ENCODE results near the gene IL1A. TPM values are rescaled to one million over a fixed set of nuclear protein-coding genes. Genes with fewer than 3 reads are reported as not detected.

Gene IL1A
- total RNA-seq, 1 experiment from 2014 or later = not detected

- in situ Hi-C loops (cut with HindIII; ENCODE audit: low pct_unique_long_range_greater_than_20kb, low sequenced_read_pairs) = no loop called here
- DNase-seq (ENCODE audit: low read depth, low spot score) = no peak
Observed at GRCh38 chr2:112776113-112776512, 8.2 kb downstream of the IL1A start.

DNA sequence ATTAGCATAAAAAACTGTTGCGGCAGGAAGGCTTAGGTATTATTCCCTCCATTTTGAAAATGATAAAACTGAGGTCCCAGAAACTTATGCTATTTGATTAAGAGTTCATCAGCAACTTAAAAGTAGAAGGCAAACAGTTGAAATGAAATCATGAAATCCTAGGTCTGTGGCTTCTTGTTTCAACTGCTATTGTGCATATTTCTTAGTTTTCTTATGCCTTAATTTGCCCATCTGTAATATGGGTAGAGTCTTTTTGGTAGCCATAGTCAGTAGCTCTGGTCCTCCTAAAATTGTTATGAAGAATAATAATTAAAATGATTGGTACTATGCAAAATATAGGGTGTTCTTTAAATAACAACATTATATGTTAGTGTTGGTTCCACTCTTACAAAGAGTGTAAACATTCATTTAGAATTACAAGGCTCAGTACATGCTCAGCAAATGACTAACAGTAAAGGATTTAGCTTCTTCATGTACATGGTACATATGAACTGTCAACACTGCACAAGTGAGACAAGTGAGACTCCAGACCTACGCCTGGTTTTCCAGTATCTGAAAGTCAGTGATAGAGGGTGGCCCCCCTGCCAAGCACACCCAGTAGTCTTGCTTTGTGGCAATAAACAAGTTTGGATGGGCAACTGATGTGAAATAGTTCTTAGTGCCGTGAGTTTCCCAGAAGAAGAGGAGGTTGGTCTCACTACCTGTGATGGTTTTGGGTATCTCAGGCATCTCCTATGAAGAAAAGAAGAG is 9.6 kb downstream of the IL1A start:
- DNase-seq (ENCODE audit: low read depth, low spot score) = no peak
- in situ Hi-C loops (cut with HindIII; ENCODE audit: low pct_unique_long_range_greater_than_20kb, low sequenced_read_pairs) = loop anchor here (25.0 kb wide), 1 partner anchor 113 kb away; no protein-coding TSS in a partner anchor

- DNase-seq (ENCODE audit: low read depth, low spot score) = no peak
- in situ Hi-C loops (cut with HindIII; ENCODE audit: low pct_unique_long_range_greater_than_20kb, low sequenced_read_pairs) = loop anchor here (25.0 kb wide), 1 partner anchor 114 kb away; no protein-coding TSS in a partner anchor
Observed at GRCh38 chr2:112773556-112773955, 10.7 kb downstream of the IL1A start.

DNA sequence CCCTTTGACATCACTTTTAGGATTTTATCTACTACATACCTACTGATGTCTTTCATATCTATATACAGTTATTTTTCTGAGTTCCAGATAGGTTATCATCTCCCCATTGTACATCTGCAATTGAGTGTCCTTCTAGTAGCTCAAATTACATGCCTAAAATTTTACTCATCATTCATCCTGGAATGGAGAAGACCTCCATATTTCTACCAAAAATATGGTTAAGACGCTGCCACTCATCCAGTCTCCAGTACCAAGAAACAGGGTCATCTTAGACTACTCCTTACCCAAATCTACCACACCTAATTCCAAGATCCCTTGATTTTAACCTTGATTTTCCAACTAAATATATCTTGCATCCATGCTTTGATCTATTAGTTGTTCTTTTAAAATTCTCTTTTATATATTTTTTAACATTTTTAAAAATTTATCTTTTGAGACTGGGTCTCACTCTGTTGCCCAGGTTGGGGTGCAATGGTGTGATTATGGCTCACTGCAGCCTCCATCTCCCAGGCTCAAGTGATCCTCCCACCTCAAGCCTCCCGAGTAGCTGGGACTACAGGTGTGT is 11.3 kb downstream of the IL1A start:
- DNase-seq (ENCODE audit: low read depth, low spot score) = no peak
- in situ Hi-C loops (cut with HindIII; ENCODE audit: low pct_unique_long_range_greater_than_20kb, low sequenced_read_pairs) = loop anchor here (25.0 kb wide), 1 partner anchor 114 kb away; no protein-coding TSS in a partner anchor

DNA sequence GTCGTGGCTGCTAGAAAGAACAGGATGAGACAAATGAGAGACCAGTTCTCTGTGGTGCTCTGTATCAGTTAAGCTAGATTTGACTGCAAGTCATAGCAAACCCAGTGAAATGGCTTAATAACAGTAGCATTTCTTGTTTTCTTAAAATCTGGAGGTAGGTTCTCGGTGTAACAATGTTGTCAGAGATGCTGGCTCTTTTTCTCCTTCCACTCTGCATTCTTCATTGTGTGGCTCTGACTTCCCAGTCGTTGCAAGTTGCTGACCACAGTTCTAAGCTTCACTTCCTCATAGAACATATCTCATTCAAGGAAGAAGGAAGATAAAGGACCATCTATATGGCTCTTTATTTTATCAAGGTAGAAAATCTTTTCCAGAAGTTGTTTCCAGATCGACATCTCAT is 12.0 kb downstream of the IL1A start:
- in situ Hi-C loops (cut with HindIII; ENCODE audit: low pct_unique_long_range_greater_than_20kb, low sequenced_read_pairs) = loop anchor here (25.0 kb wide), 1 partner anchor 115 kb away; no protein-coding TSS in a partner anchor
- DNase-seq (ENCODE audit: low read depth, low spot score) = no peak

DNA sequence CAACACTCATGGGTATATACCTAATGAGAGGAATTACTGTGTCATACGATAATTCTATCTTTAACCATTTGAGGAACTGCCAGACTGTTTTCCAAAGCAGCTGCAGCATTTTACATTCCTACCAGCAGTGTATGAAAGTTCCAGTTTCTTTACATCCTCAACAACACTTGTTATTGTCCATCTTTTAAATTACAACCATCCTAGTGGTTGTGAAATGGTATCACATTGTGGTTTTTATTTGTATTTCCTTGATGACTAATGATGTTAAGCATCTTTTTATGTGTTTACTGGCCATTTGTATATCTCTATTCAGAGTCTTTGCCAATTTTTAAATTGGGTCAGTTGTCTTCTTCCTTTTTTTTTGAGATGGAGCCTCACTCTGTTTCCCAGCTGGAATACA is 15.9 kb downstream of the IL1A start:
- peak; percentile 19 for DNase-seq (ENCODE audit: low read depth, low spot score)
- in situ Hi-C loops (cut with HindIII; ENCODE audit: low pct_unique_long_range_greater_than_20kb, low sequenced_read_pairs) = loop anchor here (25.0 kb wide), 1 partner anchor 119 kb away; no protein-coding TSS in a partner anchor

DNA sequence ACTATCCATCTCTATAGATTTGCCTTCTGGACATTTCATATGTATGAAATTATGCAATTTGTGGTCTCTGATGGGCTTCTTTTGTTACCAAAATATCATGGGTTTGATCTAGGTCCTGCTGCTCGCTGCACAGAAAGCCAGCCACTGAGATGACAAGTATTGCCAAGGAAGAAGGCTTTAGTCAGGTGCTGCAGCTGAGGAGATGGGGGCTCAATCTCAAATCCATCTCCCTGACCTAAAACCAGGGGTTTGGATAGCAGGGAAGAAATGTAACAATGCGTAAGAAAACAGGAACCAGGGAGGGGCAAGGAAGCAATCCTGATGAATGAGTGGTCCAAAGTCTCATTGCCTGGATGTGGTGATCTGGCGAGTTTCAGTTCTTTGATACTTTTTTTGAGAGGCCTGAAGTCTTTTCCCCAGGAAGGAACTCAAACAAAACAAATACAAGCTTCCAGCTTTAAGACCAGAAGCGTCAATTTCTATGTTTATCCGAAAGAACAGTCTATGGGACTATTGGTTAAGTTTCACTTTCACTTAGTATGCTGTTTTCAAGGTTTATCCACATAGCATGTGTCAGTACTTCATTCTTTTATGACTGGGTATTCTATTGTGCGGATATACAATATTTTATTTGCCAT is 16.5 kb downstream of the IL1A start:
- in situ Hi-C loops (cut with HindIII; ENCODE audit: low pct_unique_long_range_greater_than_20kb, low sequenced_read_pairs) = loop anchor here (25.0 kb wide), 1 partner anchor 119 kb away; no protein-coding TSS in a partner anchor
- no peak for DNase-seq (ENCODE audit: low read depth, low spot score)

GRCh38 chr2:112765251-112765650 is 19.0 kb downstream of the IL1A start:
- no peak for DNase-seq (ENCODE audit: low read depth, low spot score)
- in situ Hi-C loops (cut with HindIII; ENCODE audit: low pct_unique_long_range_greater_than_20kb, low sequenced_read_pairs) = loop anchor here (25.0 kb wide), 1 partner anchor 122 kb away; no protein-coding TSS in a partner anchor

GRCh38 chr2:112764071-112765044 is 19.9 kb downstream of the IL1A start, which contains the start of gene CKAP2L:
CKAP2L (minus strand) TSS chr2:112764609; CDS start chr2:112764598, 11 bp downstream.
- DNase-seq (ENCODE audit: low read depth, low spot score) = peak; percentile 97
- in situ Hi-C loops (cut with HindIII; ENCODE audit: low pct_unique_long_range_greater_than_20kb, low sequenced_read_pairs) = loop anchor here (25.0 kb wide), 1 partner anchor 123 kb away; no protein-coding TSS in a partner anchor

DNA sequence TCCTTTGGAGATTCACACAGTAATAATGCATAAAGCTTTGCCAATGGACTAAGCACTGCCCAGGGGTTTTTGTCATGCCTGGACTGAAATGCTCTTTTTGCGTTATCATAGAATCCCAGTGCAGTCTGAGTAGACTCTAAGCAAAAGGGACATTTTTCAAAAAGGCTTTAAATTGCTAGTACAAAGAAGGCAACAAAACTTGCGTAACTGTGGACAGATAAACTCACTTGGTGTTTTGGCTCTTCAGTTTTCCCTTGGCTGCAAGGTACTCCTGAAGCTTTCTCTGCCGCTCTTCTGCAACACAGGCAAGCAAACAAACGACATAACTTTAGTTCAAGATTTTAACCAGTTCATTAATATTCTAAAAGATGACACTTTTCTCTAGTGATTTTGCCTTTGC is 22.0 kb downstream of the IL1A start:
- in situ Hi-C loops (cut with HindIII; ENCODE audit: low pct_unique_long_range_greater_than_20kb, low sequenced_read_pairs) = loop anchor here (25.0 kb wide), 1 partner anchor 125 kb away; no protein-coding TSS in a partner anchor
- no peak for DNase-seq (ENCODE audit: low read depth, low spot score)

DNA sequence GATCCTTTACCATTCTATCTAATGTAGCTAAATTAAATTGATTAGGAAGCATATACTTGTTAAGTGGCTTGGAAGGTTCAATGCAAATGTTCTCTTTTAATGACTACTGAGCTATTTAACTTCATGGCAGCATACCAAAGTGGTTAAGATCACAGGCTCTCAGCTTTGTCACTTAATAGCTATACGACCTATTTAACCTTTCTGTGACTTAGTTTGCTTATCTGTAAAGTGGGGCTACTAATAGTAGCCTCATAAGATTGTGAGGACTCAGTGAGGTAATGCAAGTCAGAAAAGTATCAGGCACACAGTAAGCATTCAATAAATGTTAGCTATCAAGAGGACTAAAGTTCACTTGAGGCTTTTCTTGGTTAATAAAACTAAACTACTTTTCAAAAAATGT is 24.1 kb downstream of the IL1A start:
- DNase-seq (ENCODE audit: low read depth, low spot score) = no peak
- in situ Hi-C loops (cut with HindIII; ENCODE audit: low pct_unique_long_range_greater_than_20kb, low sequenced_read_pairs) = loop anchor here (25.0 kb wide), 1 partner anchor 127 kb away; no protein-coding TSS in a partner anchor

DNA sequence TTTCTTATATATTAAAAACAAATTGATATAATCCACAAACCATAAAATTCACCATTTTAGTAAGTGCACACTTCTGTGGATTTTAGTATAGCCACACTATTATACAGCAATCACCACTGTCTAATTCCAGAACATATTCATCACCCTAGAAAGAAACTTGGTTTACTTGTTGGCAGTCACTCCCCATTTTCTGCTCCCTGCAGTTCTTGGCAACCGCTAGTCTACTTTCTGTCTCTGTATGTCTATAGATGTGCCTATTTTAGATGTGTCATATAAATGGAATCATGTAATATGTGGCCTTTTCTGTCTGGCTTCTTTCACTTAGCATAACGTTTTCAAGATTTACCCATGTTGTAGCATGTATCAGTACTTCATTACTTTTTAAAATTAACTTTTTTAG is 25.6 kb downstream of the IL1A start:
- in situ Hi-C loops (cut with HindIII; ENCODE audit: low pct_unique_long_range_greater_than_20kb, low sequenced_read_pairs) = loop anchor here (25.0 kb wide), 1 partner anchor 129 kb away; no protein-coding TSS in a partner anchor
- DNase-seq (ENCODE audit: low read depth, low spot score) = no peak

DNA sequence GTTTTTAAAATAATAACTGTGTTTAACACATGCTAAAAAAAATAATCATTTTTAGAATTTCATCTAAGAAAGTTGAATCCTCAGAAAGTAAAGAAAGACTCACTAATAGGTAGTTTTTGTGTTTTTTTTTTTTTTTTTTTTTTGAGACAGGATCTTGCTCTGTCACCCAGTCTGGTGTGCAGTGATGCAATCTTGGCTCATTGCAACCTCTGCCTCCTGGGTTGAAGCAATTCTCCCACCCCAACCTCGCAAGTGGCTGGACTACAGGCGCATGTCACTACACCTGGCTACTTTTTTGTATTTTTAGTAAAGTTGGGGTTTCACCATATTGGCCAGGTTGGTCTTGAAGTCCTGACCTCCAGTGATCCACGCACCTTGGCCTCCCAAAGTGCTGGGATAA is 27.0 kb downstream of the IL1A start:
- no peak for DNase-seq (ENCODE audit: low read depth, low spot score)
- in situ Hi-C loops (cut with HindIII; ENCODE audit: low pct_unique_long_range_greater_than_20kb, low sequenced_read_pairs) = loop anchor here (25.0 kb wide), 1 partner anchor 130 kb away; no protein-coding TSS in a partner anchor

GRCh38 chr2:112756207-112756606 is 28.1 kb downstream of the IL1A start:
- in situ Hi-C loops (cut with HindIII; ENCODE audit: low pct_unique_long_range_greater_than_20kb, low sequenced_read_pairs) = loop anchor here (25.0 kb wide), 1 partner anchor 131 kb away; no protein-coding TSS in a partner anchor

GRCh38 chr2:112755444-112755843 is 28.8 kb downstream of the IL1A start:
- in situ Hi-C loops (cut with HindIII; ENCODE audit: low pct_unique_long_range_greater_than_20kb, low sequenced_read_pairs) = loop anchor here (25.0 kb wide), 1 partner anchor 132 kb away; no protein-coding TSS in a partner anchor
- no peak for DNase-seq (ENCODE audit: low read depth, low spot score)

More at GRCh38 chr2:112756207-112756606, 28.1 kb downstream of the IL1A start:
- no peak for DNase-seq (ENCODE audit: low read depth, low spot score)

DNA sequence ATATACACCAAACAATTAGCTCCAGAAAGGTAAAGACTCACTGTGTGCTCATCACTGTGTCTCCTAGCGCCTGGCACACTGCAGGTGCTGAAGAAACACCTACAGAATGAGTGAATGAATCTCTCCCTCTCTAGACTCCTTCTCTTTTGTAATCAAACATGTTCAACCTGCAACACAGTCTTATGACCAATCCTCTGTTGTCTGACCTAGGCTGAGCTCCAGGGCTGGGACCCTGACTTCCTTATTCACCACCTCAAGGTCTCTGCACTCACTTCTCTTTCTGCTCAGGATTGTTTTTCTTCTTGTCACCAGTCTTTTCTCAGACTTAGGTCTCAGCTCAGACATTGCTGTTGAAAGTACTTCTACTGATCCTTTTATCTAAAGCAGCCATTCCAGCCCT is 29.7 kb downstream of the IL1A start:
- no peak for DNase-seq (ENCODE audit: low read depth, low spot score)
- in situ Hi-C loops (cut with HindIII; ENCODE audit: low pct_unique_long_range_greater_than_20kb, low sequenced_read_pairs) = loop anchor here (25.0 kb wide), 1 partner anchor 133 kb away; no protein-coding TSS in a partner anchor

DNA sequence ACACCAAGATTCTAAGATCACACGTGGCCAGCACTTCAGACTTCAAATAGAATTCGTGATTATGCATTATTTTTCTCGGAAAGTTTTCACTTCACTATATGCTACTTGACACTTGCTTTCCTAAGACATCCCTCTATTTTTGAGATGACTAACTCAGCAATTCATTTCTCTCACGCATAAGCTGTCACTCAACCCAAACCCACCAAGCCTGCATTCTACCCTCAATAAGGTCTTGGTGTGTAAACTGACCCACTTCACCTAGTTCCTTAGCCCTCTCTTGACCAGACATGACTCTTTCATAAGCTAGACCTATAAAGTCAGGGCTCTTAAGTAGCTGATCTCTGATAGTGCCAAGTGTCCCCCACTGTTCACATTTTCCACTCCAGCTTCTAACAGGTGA is 31.6 kb downstream of the IL1A start:
- in situ Hi-C loops (cut with HindIII; ENCODE audit: low pct_unique_long_range_greater_than_20kb, low sequenced_read_pairs) = loop anchor here (25.0 kb wide), 1 partner anchor 135 kb away; no protein-coding TSS in a partner anchor

More for the DNA sequence above, 31.6 kb downstream of the IL1A start:
- DNase-seq (ENCODE audit: low read depth, low spot score) = no peak
